OCI-M2 (cell line): Measurements from ENCODE around the gene NEUROG1.
A peak's percentile ranks its signal among the peaks of the same experiment; 100 is the strongest.

ENCODE experiments used
- DNase-seq: peaks from one replicate; lab custom pipeline; 2025; ENCODE audit not compliant: unreplicated experiment; lab: John Stamatoyannopoulos, UW

Gene NEUROG1

DNA sequence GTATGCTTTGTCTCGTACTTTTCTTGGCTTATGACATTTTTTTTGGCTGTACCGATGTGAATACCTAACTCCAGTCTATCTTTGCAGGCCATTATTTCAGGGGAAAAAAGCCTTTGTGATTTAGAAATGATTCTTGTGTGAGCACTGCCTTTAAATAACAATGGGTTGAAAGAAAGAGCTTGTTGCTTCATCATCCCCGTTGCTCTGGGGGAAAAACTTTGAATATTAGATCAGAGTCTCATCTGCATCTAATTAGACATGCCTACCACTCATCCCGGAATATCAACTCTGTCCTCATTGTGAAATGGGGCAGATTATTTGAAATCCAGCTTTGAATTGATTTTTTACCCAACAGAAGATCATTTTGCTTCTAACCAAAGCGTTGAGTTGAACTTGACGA, 29.5 kb upstream of the NEUROG1 start:
- no peak for DNase-seq

- DNase-seq = no peak
Measured at GRCh38 chr5:135564331-135564730, 28.6 kb upstream of the NEUROG1 start.

DNA sequence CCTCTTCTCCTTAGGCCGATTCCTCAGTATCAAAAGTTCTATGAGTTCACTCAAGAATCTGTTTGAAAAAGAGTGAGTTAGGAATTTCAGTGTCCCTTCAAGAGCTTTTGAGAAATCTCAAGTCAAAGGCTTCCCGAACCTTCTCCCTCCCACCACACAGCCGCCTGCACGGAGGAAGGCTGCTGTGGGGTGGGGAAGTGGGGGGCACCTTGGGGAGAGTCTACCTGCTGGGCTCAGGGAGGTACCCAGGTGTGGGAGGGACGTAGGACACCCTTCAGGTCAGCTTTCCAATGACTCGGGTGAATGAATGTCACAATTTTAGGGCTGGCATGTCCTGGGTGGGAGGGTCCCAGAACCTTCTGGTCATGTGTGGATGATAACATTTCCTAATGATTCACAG, 25.5 kb upstream of the NEUROG1 start:
- DNase-seq = no peak

DNA sequence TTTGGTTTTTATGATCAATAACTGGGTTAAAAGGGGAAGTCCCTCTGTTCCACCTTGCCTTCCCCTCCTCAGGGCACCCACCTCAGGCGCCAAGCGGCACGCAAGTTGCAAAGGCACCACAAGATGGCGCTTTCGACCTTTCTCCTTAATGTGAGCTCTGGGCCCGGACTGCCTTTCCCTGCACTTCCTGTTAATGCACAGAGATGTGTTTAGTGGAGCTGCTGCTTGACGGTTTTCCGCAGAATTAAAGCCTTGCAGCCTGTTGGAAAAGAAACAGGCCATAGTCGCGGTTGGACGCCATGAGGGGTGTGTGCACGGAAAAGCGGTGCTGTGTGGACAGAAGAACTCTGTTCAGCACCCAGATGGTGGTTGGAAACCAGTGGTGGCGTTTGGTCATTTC, 25.1 kb upstream of the NEUROG1 start:
- DNase-seq = peak; percentile 24

- no peak for DNase-seq
Measured at GRCh38 chr5:135559354-135559753, 23.6 kb upstream of the NEUROG1 start.

GRCh38 chr5:135557076-135557838, 21.5 kb upstream of the NEUROG1 start:
- DNase-seq = no peak

DNA sequence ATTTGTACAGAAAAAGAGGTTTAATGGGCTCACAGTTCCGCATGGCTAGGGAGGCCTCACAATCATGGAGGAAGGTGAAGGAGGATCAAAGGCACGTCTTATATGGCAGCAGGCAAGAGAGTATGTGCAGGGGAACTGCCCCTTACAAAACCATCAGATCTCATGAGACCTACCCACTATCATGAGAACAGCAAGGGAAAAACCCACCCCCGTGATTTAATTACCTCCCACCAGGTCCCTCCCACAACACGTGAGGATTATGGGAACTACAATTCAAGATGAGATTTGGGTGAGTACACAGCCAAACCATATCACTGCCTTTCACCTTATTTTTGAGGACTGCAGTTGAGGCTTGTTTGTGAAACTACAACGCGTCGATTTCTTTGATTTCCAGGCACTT, 20.9 kb upstream of the NEUROG1 start:
- no peak for DNase-seq

DNA sequence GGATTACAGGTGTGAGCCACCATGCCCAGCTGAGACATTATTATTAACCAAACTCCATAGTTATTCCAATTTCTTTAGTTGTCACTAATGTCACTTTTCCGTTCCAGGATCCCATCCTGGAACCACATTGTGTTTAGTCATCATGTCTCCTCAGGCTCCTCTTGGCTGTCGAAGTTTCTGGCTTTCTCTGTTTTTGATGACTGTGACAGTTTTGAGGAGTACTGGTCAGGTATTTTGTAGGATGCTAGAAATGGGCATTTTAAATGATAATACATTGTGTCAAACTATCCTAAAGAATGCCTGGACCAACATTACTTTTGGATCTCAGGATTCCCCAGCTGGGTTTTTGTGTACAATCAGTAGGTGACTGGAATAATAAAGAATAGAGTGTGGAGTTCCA, 19.8 kb upstream of the NEUROG1 start:
- no peak for DNase-seq

DNA sequence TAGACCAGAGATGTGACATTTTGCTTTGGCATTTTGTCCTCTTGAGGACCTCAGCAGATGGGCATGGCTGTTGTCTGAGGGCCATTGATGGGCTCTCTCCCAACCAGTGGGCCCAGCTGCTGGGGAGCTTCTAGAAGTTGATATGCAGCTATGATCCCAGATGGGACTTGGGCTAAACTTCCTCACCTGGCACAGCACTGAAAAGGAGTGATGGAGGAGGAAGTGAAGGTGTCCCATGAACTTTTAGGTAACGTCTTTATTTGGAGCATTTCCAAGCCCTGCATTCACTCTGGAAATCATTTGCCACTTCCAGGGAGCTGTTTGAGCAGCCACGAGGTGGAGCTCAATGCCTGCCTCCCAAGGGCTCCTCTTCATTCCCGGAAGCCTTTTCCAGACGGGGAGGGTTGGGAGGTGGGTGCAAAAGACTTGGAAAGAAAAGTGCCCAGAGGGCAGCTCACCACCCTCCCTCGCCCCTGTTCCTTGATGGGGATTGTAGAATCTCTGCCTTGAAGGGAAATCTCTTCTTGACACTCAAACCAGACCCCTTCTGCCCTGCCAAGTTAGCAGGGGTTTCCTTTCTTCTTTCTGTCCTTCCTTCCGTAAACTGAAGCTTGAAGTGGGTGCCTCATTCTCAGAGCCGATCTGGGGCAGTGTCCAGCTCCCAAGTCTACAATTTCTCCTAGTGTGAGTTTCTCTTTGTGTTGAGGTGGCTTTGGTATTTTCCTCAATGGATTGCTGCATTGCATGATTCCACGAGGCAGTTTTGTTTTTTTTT, 18.1 kb upstream of the NEUROG1 start:
- no peak for DNase-seq

DNA sequence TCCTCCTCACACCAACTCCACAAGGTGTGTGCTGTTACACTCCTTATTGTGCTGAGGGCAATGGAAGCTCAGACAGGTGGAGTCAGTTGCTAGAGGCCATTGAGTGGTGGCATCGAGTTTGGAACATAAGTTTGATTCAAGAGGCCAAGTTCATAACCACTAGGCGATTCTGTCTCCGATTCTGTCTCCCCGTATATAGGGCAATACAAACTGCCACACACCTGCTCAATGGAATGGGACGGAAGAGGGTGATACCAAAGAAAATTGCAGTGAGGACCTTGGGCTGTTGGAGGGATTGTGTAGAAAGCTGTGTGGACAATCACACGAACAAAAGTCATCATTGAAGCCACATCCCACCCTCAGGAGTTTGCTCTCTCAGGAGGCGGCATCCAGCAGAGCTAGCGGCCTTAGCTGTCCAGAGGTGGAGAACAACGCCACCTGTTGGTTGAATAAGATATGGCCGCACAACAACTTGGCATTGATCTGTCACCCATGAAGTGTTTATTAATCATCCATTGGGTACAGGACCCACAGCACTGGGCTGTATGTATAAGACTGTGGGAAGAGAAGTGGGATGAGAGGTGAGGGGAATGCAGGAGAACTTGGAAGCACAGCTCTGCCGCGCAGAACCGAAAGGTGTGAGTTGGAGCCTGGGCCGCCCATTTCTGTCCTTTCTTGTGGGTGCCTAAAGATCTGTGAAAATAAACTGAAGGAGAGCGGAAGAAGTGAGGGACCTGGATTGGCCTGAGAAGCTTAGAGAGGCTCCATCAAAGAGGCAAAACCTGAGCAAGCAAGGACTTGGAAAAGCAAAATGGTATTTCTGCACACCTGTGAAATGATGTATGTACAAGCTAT, 16.1 kb upstream of the NEUROG1 start:
- peak; percentile 6 for DNase-seq

DNA sequence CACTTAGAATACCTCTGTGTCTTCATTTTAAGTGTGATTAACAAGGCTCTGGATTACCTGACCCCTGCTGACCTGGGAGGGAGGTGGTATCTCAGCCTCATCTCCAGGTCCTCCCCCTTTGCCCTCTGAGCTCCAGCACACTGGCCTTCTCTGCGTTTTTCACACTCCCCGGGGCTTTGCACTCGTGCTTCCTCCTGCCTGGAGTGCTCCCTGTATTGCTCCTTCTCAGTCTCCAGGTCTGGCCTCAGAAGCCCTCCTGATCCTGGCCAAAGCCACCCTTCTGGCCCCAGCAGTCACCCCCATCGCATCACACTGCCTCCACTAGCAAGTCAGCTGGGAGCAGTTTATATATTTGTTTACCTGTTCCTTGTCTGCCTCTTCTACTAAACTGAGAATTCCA, 13.6 kb upstream of the NEUROG1 start:
- DNase-seq = no peak

DNA sequence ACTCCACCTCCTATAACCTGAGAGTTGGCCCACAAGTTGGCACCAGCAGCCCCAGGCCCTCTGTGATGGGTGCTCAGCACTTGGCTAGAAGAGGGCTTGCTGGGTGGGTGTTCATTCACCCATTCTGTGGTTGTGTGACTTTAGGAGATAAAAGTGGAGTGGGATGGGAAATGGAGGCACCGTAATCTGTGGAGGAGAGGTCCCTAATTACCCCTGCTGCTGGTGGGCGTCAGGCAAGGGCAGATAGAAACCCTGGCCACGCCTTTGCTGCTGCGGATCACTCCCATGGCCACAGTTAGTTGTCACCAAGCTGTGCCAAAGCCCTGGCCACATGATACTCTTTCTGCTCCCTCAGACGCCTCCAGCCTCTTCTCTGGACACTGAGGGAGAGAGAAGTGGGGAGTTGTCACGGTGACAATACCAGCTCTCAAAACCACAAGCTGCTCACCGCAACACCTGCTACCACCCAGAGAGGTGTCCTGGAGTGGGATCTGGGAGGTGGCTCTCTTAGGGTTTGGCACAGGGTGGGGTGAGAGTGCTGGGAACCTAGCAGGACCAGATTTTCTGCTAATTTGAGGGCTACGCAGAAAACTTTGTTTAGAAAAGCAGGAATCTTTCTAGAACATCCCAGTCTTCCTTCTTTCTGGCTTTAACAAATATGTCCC, 12.0 kb upstream of the NEUROG1 start:
- DNase-seq = no peak

DNA sequence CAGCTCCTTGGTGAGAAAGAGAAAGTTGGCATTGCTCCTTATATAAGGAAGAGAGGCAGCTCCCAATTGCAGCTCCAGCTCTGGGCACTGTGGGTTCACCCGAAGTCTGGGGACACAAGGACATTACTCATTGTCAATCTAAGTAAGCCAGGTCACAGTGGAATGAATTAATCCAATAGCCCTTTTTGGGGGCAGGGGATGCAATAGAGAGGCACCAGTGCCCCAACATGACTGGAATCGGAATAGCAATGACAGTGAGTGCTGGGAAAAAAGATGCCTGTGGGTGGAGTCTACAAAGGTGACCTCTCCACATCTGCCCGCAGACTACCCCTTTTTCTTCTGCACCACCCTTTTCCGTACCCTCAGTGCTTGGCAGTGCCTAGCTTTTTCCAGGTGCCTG, 11.1 kb upstream of the NEUROG1 start:
- DNase-seq = no peak

DNA sequence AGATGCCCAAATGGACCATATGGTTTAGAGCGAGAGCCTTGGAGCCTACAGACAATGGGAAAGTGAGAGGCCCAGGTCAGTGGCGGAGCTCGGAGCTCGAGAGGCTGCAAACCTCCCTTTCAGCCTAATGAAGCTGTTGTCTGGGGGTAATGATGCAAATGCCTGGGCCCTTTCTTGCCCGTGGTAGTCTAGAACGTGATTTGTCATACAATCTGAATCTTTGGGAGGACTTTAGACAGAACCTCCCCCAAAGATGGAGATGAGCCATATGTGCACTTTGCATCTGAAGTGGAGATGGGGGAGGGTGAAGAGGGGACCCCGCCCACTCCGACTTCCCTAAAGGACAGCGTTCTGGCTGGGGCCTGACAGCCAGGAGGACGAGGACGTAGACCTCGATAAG, 10.3 kb upstream of the NEUROG1 start:
- DNase-seq = no peak

- DNase-seq = no peak
Measured at GRCh38 chr5:135545099-135545498, 9.3 kb upstream of the NEUROG1 start.

DNA sequence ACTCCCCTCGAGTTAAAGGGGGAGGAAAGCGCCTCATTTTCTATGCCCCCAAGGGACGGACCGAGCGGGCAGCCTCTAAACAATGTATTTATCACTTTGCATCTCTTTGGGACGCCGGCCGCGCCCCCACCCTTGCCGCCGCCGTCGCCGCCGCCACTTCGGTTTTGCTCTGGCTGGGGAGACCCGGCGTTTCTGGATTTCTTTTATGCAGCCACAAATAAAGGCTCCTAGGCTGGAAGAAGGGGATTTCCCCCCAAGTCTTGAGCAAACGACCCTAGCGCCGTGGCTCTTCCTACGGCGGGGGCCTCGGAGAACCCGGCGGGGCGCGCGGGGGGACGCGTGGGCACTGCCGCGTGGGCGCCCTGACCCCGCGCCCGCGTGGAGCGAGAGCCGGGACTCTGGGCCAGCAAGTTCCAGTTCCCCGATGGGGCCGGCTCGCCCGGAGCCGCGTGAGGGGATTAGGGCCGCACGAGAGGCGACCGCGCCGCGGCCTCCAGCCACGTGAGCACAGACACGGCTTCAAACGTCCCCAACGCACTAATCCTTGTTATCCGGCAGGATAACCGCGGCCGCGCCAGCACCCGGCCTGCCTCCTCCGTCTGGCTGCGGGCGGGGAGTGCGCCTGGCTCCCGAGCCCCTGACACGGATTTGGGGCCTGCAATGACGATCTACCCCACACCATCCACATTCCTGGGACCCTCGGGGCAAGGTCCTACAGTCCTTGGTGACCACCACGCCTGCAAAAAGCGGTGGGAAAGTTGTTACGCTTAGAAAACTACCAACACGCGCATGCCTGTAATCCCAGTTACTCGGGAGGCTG, 7.9 kb upstream of the NEUROG1 start:
- no peak for DNase-seq

DNA sequence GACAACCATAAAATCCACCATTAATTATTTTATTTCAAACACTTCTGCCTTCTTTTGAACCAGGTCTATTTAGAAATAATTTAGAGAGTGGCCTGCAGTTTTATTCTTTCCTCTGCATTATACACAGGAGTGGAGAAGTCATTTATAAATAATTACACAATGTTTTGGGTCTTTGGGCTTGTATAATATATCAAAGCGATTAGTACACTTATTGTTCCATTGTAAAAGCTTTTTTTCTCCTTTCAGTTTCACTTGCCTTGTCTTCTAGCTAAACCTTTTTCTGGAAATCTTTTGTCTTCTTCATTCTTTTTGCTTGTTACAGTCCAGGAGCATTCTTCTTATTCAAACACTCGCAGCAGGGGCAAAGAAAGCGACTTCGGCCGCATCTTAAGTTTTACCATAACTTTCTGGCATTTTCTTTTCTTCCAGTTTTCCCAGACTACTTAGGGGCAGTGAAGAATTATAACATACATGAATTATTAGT, 7.3 kb upstream of the NEUROG1 start:
- DNase-seq = no peak

GRCh38 chr5:135541807-135542502, 6.2 kb upstream of the NEUROG1 start:
- DNase-seq = no peak

DNA sequence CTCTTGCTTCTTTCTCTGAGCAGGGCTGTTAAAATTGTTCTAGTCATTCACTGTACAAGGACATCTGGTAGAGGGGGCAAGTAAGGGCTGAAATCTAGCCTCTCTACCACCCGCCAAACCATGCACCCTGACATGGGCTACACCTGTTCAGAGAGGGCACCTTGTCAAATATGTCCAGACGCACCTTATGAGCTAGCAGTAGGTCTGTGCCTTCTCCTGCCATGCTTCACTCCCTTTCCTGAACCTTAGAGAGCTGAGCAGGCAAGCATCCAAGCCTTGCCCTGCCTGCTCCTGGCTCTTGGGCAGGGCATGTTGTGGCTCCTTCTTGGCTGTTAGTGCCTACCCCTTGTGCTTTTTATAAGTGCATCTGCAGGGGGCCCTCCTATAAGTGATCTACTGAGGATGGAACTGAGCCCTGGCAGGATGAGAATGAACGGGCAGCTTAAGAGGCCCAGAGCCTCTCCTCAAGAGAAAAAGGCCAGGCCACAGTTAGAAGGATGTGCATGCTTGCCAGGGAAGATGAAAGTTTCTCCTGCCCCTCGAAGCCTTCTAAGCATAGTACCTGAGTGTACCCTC, 3.8 kb upstream of the NEUROG1 start:
- DNase-seq = no peak
